GM18520 (cell line): ENCODE data around the gene HOXC11.

Experiments
- ATAC-seq: cut with Tn5 transposase; IDR thresholded peaks from one replicate; pipeline ENCODE4 v1.9.1; 2021; ENCODE audit not compliant: unreplicated experiment

The HOXC11 gene

GRCh38 chr12:53972722-53973235, at the start of gene HOXC11:
TSS of gene HOXC11 (plus strand) at chr12:53973126. CDS start at chr12:53973242, 116 bp downstream.
- no peak for ATAC-seq

DNA sequence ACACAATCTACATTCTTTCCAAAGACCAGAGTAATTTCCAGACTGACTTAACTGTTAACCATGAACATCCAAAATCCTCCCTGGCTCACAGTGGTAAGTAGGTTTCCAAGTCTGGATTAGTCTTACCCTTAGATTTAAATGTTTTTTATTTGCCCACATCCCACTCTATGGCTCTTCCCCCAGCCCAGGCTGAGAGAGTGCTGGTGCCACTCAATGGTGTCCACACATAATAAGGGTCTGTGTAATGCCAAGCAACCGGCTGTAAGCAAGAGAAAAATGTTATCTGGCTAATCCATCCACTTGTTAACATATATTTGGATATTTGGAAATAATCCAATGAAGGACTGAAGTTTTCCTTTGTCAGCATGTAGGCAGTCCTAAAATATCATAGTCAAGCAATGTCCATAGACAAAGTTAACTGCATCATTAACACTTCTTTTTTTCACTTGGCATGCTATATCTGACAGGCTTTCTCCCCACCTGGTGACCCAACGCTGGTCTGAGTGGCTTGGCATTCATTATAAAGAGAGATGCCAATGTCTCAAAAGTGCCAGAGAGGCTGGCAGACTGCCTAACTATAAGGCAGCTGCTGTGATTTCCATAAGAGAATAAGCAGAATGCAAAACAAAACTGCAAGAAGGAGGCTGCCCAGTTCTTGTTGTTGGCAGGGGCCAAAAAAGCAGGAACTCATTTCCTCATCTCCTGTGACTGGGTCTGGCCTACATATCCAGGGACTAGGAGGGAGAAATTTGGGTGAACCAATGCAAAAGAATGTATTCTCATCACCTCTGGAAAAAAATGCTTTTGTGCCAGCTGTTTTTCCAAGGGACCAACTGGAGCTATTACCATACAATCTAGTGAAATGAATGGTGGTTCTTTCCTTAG, 48.2 kb upstream of the HOXC11 start:
- ATAC-seq = no peak

GRCh38 chr12:53927220-53928029, 45.5 kb upstream of the HOXC11 start:
- ATAC-seq = no peak

- ATAC-seq = no peak
Observed at GRCh38 chr12:53928054-53928835, 44.7 kb upstream of the HOXC11 start.

DNA sequence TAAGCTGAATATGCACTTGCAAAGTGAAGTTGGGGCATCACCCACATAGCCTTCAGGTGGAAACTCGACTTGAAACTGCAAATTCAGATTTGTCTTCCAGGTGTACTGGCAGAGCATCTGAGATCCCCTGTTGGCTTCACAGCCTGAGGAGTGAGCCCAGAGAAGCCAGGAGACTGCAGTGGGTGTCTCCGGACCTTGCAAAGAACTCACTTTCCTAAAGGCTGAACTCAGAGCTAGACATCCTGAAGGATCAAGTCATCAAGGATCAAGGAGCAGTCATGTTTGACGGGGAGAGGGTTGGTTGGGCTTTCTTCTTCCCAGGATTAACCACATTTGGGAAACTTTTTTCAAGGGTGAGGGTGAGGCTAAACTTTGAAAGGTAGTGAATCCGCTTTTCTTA, 43.4 kb upstream of the HOXC11 start:
- no peak for ATAC-seq

DNA sequence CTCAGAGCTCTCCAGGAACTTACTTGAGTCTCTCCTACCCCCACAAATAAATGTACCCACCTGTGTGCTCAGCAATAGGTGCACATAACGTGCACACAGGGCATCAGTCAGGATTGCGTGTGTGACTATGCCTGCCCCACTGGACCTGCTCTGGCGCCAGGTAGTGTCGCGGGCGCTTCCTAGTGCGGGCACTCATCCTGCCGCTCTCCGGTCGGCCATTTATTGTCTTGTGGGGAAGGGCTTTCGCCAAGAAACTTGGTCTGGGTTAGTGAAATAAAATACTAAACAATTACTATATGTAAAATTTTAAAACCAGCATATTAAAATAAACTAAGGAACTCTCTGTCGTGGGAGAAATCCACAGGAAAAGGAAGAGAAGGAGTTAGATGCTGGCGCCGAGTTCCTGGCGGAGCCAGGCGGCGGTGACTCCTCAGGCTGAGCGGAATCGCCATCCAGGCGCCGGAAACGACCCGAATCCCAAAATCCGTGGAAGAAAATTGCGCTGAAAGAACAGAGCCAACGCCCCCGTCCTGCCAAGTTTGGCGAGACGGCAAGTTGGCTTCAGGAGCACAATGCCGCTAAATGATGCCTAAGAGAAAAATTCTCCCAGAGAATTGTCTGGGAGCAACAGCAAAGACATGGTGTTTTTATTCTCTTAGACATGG, 42.2 kb upstream of the HOXC11 start:
- ATAC-seq = no peak

DNA sequence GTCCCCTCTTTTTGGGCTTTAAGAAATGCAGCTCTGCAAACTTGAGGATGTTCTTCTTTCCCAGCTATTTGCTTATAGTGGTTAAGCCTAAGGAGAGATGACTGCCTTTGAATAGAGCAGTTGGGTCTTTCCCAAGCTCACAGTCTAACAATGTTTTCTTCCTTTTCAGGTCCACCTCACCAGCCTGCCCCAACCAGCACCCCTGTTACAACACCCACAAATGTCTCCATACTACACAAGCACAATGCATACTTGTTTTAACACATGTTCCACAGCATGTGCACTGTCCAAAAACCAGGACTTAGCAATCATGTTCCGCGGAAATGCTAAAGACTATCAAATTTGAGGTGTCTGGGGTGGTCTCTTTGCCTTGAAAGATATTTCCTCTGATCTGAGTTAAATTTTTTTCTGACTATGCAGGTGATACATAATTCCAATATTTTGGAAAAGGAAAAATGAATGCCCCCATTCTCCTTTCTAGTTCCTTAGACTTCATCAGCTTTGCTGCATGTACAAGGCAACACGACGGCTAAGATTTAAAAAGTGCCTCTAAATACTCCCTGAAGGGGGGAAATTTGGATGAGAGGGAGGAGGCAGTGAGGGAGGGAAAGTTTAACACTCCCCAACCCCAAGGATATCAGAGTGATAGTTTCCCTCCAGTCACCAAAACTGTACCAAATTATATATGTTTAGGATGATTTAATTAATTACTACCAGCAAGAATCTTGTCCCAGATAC, 40.9 kb upstream of the HOXC11 start:
- ATAC-seq = no peak

DNA sequence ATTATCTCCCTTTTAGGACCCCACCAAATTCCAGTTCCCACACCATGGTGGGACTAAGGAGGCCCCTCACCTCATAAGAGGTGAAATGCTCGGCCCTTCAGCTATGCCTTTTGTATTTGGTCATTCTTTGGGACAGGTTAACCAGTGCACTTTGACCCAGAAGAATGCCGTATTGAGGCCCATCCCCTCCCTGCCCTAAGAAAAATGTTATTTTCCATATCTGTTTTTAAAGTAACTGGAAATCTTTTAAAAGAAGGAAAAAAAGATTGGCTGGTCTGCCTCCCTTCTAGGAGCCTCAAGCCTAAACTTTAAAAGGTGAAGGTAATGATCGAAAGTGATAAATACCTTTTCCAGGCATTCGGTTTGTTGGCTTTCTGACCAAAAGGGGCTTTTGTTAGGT, 40.0 kb upstream of the HOXC11 start:
- ATAC-seq = no peak

- no peak for ATAC-seq
Observed at GRCh38 chr12:53935383-53936341, 37.3 kb upstream of the HOXC11 start.

- ATAC-seq = no peak
Observed at GRCh38 chr12:53937099-53937498, 35.8 kb upstream of the HOXC11 start.

- ATAC-seq = no peak
Observed at GRCh38 chr12:53937596-53938325, 35.2 kb upstream of the HOXC11 start.

- ATAC-seq = no peak
Observed at GRCh38 chr12:53938326-53939140, 34.4 kb upstream of the HOXC11 start, which contains the start of gene HOXC13. TSS of gene HOXC13 (plus strand) at chr12:53938831. CDS start at chr12:53938907, 76 bp downstream.

GRCh38 chr12:53939141-53940108, 33.5 kb upstream of the HOXC11 start:
- ATAC-seq = no peak

DNA sequence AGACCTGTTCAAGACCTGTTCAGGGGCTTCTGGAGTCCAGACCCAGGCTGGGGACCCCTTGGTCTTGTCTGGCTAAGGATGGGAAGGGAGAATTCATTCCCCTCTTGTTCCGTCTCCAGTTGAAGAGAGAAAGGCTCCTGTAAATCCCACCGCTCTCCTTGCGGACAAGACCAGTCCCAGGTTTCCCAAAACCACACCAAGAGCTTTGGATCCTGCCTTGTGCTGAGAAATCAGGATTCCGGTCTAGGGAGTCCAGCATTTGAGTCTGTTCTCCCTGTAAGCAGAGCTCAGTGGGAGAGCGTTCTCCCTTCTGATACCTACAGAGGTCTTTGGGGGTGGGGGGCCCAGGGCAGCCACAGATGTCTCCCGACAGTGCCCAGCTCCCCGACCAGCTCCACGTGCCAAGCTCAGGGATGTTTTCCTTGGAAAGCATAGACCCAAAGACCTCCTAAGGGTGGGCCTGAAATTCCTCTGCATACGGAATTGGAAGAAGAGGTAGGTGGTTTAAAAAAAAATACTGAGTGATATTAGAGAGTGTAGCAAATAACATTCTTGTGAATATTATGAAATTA, 32.4 kb upstream of the HOXC11 start:
- no peak for ATAC-seq

DNA sequence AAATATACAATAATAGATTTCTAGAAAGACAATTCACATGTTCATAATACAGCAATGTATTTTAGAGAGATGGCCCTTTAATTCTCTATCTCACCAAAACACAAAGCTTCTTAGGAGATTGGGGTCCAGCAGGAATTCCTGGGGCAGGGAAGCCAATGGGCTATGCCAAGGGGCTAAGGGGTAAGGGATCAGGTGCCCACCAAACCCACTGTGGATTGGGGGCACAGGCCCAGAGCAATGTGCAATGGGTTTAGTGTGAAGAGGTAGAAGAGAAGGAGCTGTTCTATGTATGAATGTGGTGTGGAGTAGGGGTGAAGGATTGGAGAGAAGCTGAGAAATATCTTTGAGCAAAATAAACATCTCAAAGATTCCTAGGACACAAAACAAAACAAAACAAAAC, 31.7 kb upstream of the HOXC11 start:
- ATAC-seq = no peak

- no peak for ATAC-seq
Observed at GRCh38 chr12:53941750-53942149, 31.2 kb upstream of the HOXC11 start.
